Colonic mucosa (tissue), 4 donors: Measurements from ENCODE around the gene TBC1D17. TPM values are rescaled to one million over a fixed set of nuclear protein-coding genes. Genes with fewer than 3 reads are reported as not detected.
A peak's percentile ranks its signal among the peaks of the same experiment; 100 is the strongest.

ENCODE experiments used
- DNase-seq: peaks from one replicate; pipeline ENCODE4 v3.0.0-alpha.2; 2020
- H3K27ac ChIP-seq: fragments of 200-600 bp; one replicate; pipeline ENCODE4 v1.8.0; 2021
- H3K27me3 ChIP-seq: fragments of 200-600 bp; one replicate; pipeline ENCODE4 v1.8.0; 2021
- H3K36me3 ChIP-seq: fragments of 200-600 bp; one replicate; pipeline ENCODE4 v1.8.0; 2021
- H3K4me1 ChIP-seq: fragments of 200-600 bp; one replicate; pipeline ENCODE4 v1.8.0; 2021; ENCODE audit warnings: mild to moderate bottlenecking
- H3K4me3 ChIP-seq: fragments of 200-600 bp; one replicate; pipeline ENCODE4 v1.8.0; 2021
- H3K9ac ChIP-seq, 2 donors: one replicate each; pipeline ENCODE4 v1.7.0; 2013; ENCODE audit warnings: control low read depth in 2 of 2, low read depth in 2 of 2, low read length in 2 of 2
- H3K9me3 ChIP-seq: fragments of 200-600 bp; one replicate; pipeline ENCODE4 v1.8.0; 2021
- CTCF ChIP-seq: fragments of 200-600 bp; IDR thresholded peaks from one replicate; pipeline ENCODE4 v1.8.0; 2022; ENCODE audit warnings: antibody characterized with exemption, mild to moderate bottlenecking
- intact Hi-C: fragments of 100-400 bp; cut with DNase I; formaldehyde crosslinking; loops from one replicate; pipeline ENCODE4 v1.14.1; 2022
- total RNA-seq, 2 donors: library from RNA; stranded (reverse); fragmentation: NEBNext Ultra II Directional in 1 of 2; extraction: Animal tissue kit (Norgen Biotek cat#: 25700) in 1 of 2; gene quantifications; one replicate each; pipeline ENCODE4 v1.2.1, GENCODE V29; 2021
- donor health status: healthy.
- donor health status: DM: no; HTN: no; CAD: no.
- donor health status: DM: no; HTN: no; CAD: no.

Gene TBC1D17
- total RNA-seq, 2 donors from 2014 or later = 29.4 to 33.7 TPM

GRCh38 chr19:49890349-49891311, 13.1 kb downstream of the TBC1D17 start:
- Histone ChIP-seq H3K27me3 (no peaks in the 10 kb centered on the region), H3K27ac (no peak overlapping the region), H3K9me3 (no peaks in the 10 kb centered on the region), H3K9ac (peak overlapping the region in 1 of 2 donors; percentile 35), H3K4me1 (peaks cover 4% of the 10 kb centered on the region), H3K36me3 (no peaks in the 10 kb centered on the region), H3K4me3 (peak overlapping the region; percentile 41)
- intact Hi-C loops = no loop called here
- DNase-seq = peak; percentile 69
- no peak for TF ChIP-seq CTCF

GRCh38 chr19:49891393-49891792, 13.9 kb downstream of the TBC1D17 start:
- Histone ChIP-seq H3K36me3 (no peaks in the 10 kb centered on the region), H3K4me3 (no peak overlapping the region), H3K9me3 (no peaks in the 10 kb centered on the region), H3K9ac (no peak overlapping the region), H3K4me1 (peaks cover 4% of the 10 kb centered on the region), H3K27ac (no peak overlapping the region), H3K27me3 (no peaks in the 10 kb centered on the region)
- TF ChIP-seq CTCF = no peak
- DNase-seq = no peak
- intact Hi-C loops = no loop called here

GRCh38 chr19:49892716-49893115, 15.2 kb downstream of the TBC1D17 start:
- no peaks in the 10 kb centered on the region for H3K36me3 ChIP-seq
- H3K4me1 ChIP-seq = peaks cover 4% of the 10 kb centered on the region
- no peak overlapping the region for H3K4me3 ChIP-seq
- no peaks in the 10 kb centered on the region for H3K9me3 ChIP-seq
- no peak for TF ChIP-seq CTCF
- intact Hi-C loops = no loop called here
- no peak overlapping the region for H3K27ac ChIP-seq
- no peaks in the 10 kb centered on the region for H3K27me3 ChIP-seq
- DNase-seq = no peak
- H3K9ac ChIP-seq = no peak overlapping the region

GRCh38 chr19:49894011-49894664, 16.6 kb downstream of the TBC1D17 start:
- Histone ChIP-seq H3K4me3 (no peak overlapping the region), H3K9me3 (no peaks in the 10 kb centered on the region), H3K36me3 (no peaks in the 10 kb centered on the region), H3K4me1 (peaks cover 4% of the 10 kb centered on the region), H3K27ac (no peak overlapping the region), H3K27me3 (no peaks in the 10 kb centered on the region), H3K9ac (no peak overlapping the region)
- intact Hi-C loops = no loop called here
- TF ChIP-seq CTCF = no peak
- DNase-seq = no peak

- Histone ChIP-seq H3K4me3 (no peak overlapping the region), H3K27me3 (no peaks in the 10 kb centered on the region), H3K36me3 (no peaks in the 10 kb centered on the region), H3K9ac (peak overlapping the region in 1 of 2 donors; percentile 12), H3K27ac (no peak overlapping the region), H3K9me3 (no peaks in the 10 kb centered on the region), H3K4me1 (peaks cover 4% of the 10 kb centered on the region)
- no peak for TF ChIP-seq CTCF
- no peak for DNase-seq
- intact Hi-C loops = no loop called here
Observed at GRCh38 chr19:49894879-49895565, 17.5 kb downstream of the TBC1D17 start.
